Neural cell (in vitro differentiated cells): ENCODE measurements around the gene C1QTNF8. TPM values are rescaled to one million over a fixed set of nuclear protein-coding genes. Genes with fewer than 3 reads are reported as not detected.
A peak's percentile ranks its signal among the peaks of the same experiment; 100 is the strongest.

Experiments
- H2AFZ ChIP-seq: fragments of 200-600, 300-800 bp; sonication (generic), shearing (Covaris generic); 2 replicates; pipeline ENCODE4 v1.6.0; 2014; ENCODE audit warnings: low read depth, mild to moderate bottlenecking, antibody characterized with exemption, low read length, moderate library complexity
- H3F3A ChIP-seq: fragments of 200-600 bp; shearing (Covaris generic); 2 replicates; pipeline ENCODE4 v1.6.1; 2016; ENCODE audit warnings: mild to moderate bottlenecking, moderate library complexity, mixed read lengths, antibody characterized with exemption, low read length; ENCODE audit not compliant: insufficient read depth, poor library complexity, severe bottlenecking
- H3K27ac ChIP-seq: fragments of 200-600, 300-800 bp; sonication (generic), shearing (Covaris generic); 2 replicates; pipeline ENCODE4 v1.5.1; 2014; ENCODE audit warnings: mild to moderate bottlenecking, low read length, moderate library complexity
- H3K27me3 ChIP-seq: fragments of 300-800, 200-600 bp; sonication (generic), shearing (Covaris generic); 2 replicates; pipeline ENCODE4 v1.6.0; 2014; ENCODE audit warnings: mild to moderate bottlenecking, low read depth, low read length, moderate library complexity; ENCODE audit not compliant: insufficient read depth
- H3K36me3 ChIP-seq: fragments of 300-800, 200-600 bp; sonication (generic), shearing (Covaris generic); 2 replicates; pipeline ENCODE4 v1.5.1; 2014; ENCODE audit warnings: mild to moderate bottlenecking, antibody characterized with exemption, low read length, moderate library complexity; ENCODE audit not compliant: insufficient read depth
- H3K4me2 ChIP-seq: fragments of 300-800, 200-600 bp; sonication (generic), shearing (Covaris generic); 2 replicates; pipeline ENCODE4 v1.6.0; 2014; ENCODE audit warnings: mild to moderate bottlenecking, low read length
- H3K4me3 ChIP-seq: fragments of 300-800, 200-600 bp; sonication (generic), shearing (Covaris generic); 2 replicates; pipeline ENCODE4 v1.5.1; 2014; ENCODE audit warnings: mild to moderate bottlenecking, low read length, moderate library complexity
- H3K79me2 ChIP-seq: fragments of 200-600 bp; shearing (Covaris generic); replicated peaks from 2 replicates; pipeline ENCODE4 v1.6.0; 2014; ENCODE audit warnings: mild to moderate bottlenecking, low read length, moderate library complexity; ENCODE audit not compliant: insufficient read depth
- H3K9ac ChIP-seq: fragments of 300-800, 200-600 bp; sonication (generic), shearing (Covaris generic); 2 replicates; pipeline ENCODE4 v1.6.1; 2016; ENCODE audit warnings: mild to moderate bottlenecking, low read length, mixed read lengths
- H3K9me2 ChIP-seq: fragments of 200-600 bp; shearing (Covaris generic); 2 replicates; pipeline ENCODE4 v1.6.1; 2016; ENCODE audit warnings: mild to moderate bottlenecking, low read length, mixed read lengths; ENCODE audit not compliant: insufficient read depth
- H3K9me3 ChIP-seq: fragments of 200-600, 300-800 bp; sonication (generic), shearing (Covaris generic); 2 replicates; pipeline ENCODE4 v1.6.1; 2016; ENCODE audit warnings: mild to moderate bottlenecking, mixed run types, low read length, moderate library complexity, mixed read lengths
- H4K20me1 ChIP-seq: fragments of 200-600 bp; shearing (Covaris generic); 2 replicates; pipeline ENCODE4 v1.6.1; 2016; ENCODE audit warnings: mild to moderate bottlenecking, mixed run types; ENCODE audit not compliant: insufficient read depth
- EP300 ChIP-seq: fragments of 450-650 bp; conservative IDR thresholded peaks from 2 replicates; pipeline ENCODE4 v1.6.1; 2014; ENCODE audit warnings: antibody characterized with exemption, mild to moderate bottlenecking, moderate library complexity; ENCODE audit not compliant: poor library complexity, severe bottlenecking
- EZH2 ChIP-seq: fragments of 200-600, 300-800 bp; shearing (Covaris generic), sonication (generic); IDR thresholded peaks from 2 replicates; pipeline ENCODE4 v1.6.1; 2014; ENCODE audit warnings: antibody characterized with exemption, low read length, borderline replicate concordance, mild to moderate bottlenecking; ENCODE audit not compliant: insufficient read depth, poor library complexity, severe bottlenecking
- MXI1 ChIP-seq: fragments of 450-650 bp; conservative IDR thresholded peaks from 2 replicates; pipeline ENCODE4 v1.6.1; 2014; ENCODE audit warnings: antibody characterized with exemption, mild to moderate bottlenecking; ENCODE audit not compliant: poor library complexity, severe bottlenecking
- RAD21 ChIP-seq: fragments of 450-650 bp; conservative IDR thresholded peaks from 2 replicates; pipeline ENCODE4 v1.6.1; 2014; ENCODE audit warnings: antibody characterized with exemption, mild to moderate bottlenecking, moderate library complexity
- REST ChIP-seq: IDR thresholded peaks from 2 replicates; pipeline ENCODE4 v1.6.1; 2012; ENCODE audit warnings: borderline replicate concordance
- SMC3 ChIP-seq: fragments of 450-650 bp; conservative IDR thresholded peaks from 2 replicates; pipeline ENCODE4 v1.6.1; 2014; ENCODE audit warnings: antibody characterized with exemption, mild to moderate bottlenecking, moderate library complexity; ENCODE audit not compliant: poor library complexity
- TAF1 ChIP-seq: IDR thresholded peaks from 2 replicates; pipeline ENCODE4 v1.6.1; 2012; ENCODE audit warnings: low read depth
- polyA plus RNA-seq: library from polyadenylated mRNA; depleted of rRNA; stranded (reverse); fragments of >200 nt; gene quantifications from 2 replicates; pipeline ENCODE4 v1.2.3, GENCODE V29; 2014
- TF ChIP-seq, protein P1 (sequence below): fragments of 450-650 bp; IDR thresholded peaks from 2 replicates; pipeline ENCODE4 v1.5.1; 2014; ENCODE audit warnings: antibody characterized with exemption, mild to moderate bottlenecking, moderate library complexity; ENCODE audit not compliant: poor library complexity, severe bottlenecking

C1QTNF8 gene
- polyA plus RNA-seq, 1 donor from 2014 or later: 0.79 TPM

GRCh38 chr16:1048442-1049112 lies 47.5 kb downstream of the C1QTNF8 start:
- Histone ChIP-seq H3K79me2 (no peaks in the 10 kb centered on the region), H3K36me3 (no peaks in the 10 kb centered on the region), H3K4me2 (no peak overlapping the region), H3K9me2 (no peaks in the 10 kb centered on the region), H4K20me1 (no peaks in the 10 kb centered on the region), H3K4me3 (no peak overlapping the region), H3F3A (no peaks in the 10 kb centered on the region), H2AFZ (no peak overlapping the region), H3K9me3 (no peaks in the 10 kb centered on the region), H3K9ac (peak overlapping the region; percentile 1), H3K27me3 (no peaks in the 10 kb centered on the region), H3K27ac (no peak overlapping the region)
- TF ChIP-seq, protein P1, sequence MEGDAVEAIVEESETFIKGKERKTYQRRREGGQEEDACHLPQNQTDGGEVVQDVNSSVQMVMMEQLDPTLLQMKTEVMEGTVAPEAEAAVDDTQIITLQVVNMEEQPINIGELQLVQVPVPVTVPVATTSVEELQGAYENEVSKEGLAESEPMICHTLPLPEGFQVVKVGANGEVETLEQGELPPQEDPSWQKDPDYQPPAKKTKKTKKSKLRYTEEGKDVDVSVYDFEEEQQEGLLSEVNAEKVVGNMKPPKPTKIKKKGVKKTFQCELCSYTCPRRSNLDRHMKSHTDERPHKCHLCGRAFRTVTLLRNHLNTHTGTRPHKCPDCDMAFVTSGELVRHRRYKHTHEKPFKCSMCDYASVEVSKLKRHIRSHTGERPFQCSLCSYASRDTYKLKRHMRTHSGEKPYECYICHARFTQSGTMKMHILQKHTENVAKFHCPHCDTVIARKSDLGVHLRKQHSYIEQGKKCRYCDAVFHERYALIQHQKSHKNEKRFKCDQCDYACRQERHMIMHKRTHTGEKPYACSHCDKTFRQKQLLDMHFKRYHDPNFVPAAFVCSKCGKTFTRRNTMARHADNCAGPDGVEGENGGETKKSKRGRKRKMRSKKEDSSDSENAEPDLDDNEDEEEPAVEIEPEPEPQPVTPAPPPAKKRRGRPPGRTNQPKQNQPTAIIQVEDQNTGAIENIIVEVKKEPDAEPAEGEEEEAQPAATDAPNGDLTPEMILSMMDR: no peak
- TF ChIP-seq SMC3: peak; percentile 14

DNA sequence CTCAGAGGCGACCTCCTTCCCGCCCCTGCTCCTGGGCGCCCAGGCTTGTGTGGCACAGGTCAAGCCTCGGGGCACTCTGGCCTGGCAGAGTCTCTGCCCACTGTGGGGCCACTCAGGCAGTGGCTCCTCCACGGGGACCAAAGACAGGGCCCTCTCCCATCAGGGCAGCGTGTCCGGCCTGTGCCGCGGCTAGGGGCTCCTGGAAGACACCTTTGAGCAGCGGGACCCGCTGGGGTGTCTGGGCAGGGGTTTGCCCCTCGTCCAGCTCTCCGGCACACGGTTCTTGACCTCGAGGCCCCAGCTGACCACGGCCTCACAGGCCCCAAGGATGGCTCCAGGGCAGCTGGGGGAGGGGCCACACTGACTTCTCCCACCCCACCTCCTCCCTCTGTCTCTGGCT lies 48.2 kb downstream of the C1QTNF8 start:
- H3K9me2 ChIP-seq: no peaks in the 10 kb centered on the region
- no peak overlapping the region for H3K4me2 ChIP-seq
- no peaks in the 10 kb centered on the region for H3K9me3 ChIP-seq
- no peaks in the 10 kb centered on the region for H3K79me2 ChIP-seq
- no peaks in the 10 kb centered on the region for H3F3A ChIP-seq
- no peak overlapping the region for H3K4me3 ChIP-seq
- H3K36me3 ChIP-seq: no peaks in the 10 kb centered on the region
- no peaks in the 10 kb centered on the region for H3K27me3 ChIP-seq
- no peak for TF ChIP-seq SMC3
- TF ChIP-seq REST: no peak
- TF ChIP-seq TAF1: no peak
- TF ChIP-seq EZH2: no peak
- no peak for TF ChIP-seq EP300
- no peak for TF ChIP-seq MXI1
- no peak for TF ChIP-seq RAD21
- TF ChIP-seq, protein P1: no peak
- no peak overlapping the region for H3K27ac ChIP-seq
- H2AFZ ChIP-seq: no peak overlapping the region
- no peak overlapping the region for H3K9ac ChIP-seq
- no peaks in the 10 kb centered on the region for H4K20me1 ChIP-seq
